ENCODE measurements around the gene RASA3.

The RASA3 gene

DNA sequence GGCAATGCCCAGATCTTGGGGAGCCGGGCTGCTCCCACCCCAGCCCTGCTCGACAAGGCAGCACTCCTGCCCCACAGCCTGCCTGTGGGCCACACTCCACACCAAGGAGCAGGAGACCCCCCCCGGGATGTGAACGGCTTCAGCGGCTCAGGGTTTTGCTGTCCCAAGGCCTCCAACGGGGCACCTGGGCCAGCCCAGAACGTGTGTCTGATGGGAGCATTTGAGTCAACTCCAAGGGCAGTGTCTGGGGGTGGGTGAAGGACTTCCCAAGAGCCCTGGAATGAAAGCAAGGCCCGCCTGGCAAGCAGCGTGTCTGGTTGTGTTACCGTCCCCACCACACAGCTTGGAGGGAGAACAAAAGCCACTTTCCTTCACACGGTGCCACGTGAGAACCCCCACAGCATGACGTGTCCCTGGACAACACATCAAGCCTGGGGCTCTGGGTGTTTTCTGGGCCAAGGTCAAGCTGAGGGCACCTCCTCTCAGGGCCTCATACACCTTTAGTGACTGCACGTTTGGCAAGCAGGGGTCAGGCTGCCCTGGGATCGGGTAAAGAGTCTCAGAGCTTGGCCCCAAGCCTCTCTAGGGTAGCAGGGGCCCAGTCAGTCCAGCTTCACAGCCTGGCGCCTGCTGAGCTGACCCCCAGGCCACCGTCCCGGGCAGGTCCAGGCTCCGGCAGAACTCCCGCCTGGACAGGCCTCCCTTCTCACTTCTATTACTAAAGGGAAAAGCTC is 164.5 kb downstream of the RASA3 start:
- DNase-seq (ENCODE audit: low spot score) = no peak

DNA sequence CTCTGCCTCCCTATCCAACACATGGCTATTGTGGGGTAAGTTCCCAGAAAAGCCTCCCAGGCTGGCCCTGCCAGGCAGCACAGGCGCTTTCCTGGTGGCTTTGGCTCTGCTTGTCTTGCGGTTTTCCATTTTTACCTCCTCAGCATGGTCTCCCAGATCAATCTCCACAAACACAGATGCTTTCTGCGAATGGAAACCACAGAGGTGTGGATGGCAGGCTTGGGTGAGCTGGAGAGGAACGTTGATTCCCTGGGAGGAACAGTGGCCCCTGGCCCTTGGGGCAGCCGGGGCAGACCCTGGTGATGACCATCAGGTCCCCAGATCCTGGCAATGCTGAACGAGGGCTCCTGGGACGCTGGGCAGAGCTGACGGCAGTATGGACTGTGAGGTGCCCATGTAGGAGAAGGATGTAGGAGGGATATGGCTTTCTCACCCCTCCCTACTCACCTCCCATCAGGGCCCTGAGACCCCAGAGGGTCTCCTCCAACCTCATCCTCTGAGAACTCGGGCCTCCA is 165.2 kb downstream of the RASA3 start:
- no peak for DNase-seq (ENCODE audit: low spot score)

DNA sequence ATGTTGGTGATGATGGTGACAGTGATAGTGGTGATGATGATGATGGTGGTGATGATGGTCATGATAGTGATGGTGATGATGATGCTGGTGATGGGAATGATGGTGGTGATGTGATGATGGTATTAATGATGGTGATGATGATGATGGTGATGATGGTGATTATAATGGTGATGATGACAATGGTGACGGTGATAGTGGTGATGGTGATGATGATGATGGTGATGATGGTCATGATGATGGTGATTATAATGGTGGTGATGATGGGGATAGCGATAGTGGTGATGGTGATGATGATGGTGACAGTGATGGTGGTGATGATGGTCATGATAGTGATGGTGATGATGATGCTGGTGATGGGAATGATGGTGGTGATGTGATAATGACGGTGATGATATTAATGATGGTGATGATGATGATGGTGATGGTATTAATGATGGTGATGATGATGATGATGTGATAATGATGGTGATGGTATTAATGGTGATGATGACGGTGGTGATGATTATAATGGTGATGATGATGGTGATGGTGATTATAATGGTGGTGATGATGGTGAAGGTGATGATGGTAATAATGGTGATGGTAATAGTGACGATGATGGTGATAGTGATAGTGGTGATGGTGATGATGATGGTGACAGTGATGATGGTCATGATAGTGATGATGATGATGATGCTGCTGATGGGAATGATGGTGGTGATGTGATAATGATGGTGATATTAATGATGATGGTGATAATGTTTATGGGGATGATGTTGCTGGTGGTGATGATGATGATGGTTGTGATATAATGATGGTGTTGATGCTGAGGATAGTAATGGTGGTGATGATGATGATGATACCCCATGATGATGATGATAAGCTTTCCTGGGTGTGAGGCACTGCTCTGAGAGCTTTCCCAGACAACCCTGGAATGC is 166.2 kb downstream of the RASA3 start:
- DNase-seq (ENCODE audit: low spot score) = no peak

- no peak for DNase-seq (ENCODE audit: low spot score)
These were observed 167.0 kb downstream of the RASA3 start for GRCh38 chr13:113965383-113965874.

DNA sequence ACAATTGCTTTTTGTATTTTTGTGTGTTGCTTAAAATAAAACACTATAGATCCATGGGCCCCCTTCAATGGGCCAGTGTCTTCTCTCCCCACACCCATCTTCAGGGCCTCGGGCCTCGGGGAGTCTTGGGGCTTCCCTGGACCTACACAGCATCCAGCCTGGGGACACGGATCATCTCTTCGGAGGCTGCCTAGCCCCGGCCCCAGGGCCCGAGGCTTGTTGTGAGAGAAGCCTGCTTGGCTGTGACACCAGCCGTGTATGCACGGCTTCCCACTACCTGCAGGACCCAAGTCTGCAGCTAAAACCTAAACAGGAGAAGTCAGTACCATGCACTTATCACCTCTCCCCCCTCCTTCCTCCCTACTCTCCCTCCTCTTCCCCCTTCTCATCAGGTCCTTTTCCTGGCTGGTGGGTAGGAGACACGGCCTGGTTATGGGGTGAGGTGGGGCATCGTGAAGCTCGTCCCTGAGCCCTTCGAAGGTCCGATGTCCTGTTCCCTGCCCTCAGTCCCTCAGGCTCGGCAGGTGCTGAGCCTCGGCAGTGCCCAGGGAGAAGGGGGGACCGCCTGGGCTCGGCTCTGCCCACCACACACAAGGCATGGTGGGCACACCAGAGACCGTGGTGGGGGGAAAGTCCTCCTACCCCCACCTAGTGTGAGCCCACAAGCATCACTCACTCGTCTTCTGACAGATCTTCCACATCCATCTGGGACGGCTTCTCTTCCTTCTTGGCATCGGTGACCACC is 168.0 kb downstream of the RASA3 start:
- DNase-seq (ENCODE audit: low spot score) = no peak

DNA sequence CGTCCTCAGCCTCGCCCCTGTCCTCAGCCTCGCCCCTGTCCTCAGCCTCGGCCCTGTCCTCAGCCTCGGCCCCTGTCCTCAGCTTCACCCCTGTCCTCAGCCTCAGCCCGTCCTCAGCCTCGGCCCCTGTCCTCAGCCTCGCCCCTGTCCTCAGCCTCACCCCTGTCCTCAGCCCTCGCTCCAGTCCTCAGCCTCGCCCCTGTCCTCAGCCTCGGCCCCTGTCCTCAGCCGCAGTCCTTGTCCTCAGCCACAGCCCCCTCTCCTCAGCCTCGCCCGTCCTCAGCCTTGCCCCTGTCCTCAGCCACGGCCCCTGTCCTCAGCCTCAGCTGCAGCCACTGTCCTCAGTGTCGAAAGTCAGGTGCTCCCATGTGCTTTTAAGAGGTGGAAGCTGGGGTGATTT is 169.0 kb downstream of the RASA3 start:
- DNase-seq (ENCODE audit: low spot score) = no peak

DNA sequence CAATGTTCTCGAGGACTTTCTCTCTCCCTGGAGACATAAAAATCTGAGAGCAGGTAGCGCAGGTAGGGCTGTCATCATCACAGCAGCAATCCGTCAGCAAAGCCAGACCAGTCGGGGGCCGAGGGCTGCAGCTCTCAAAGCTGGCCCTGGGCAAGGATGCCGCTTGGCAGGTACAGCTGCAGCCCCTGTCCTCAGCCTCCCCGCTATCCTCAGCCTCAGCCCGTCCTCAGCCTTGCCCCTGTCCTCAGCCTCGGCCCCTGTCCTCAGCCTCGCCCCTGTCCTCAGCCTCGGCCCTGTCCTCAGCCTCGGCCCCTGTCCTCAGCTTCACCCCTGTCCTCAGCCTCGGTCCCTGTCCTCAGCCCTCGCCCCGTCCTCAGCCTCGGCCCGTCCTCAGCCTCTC is 169.4 kb downstream of the RASA3 start:
- no peak for DNase-seq (ENCODE audit: low spot score)

DNA sequence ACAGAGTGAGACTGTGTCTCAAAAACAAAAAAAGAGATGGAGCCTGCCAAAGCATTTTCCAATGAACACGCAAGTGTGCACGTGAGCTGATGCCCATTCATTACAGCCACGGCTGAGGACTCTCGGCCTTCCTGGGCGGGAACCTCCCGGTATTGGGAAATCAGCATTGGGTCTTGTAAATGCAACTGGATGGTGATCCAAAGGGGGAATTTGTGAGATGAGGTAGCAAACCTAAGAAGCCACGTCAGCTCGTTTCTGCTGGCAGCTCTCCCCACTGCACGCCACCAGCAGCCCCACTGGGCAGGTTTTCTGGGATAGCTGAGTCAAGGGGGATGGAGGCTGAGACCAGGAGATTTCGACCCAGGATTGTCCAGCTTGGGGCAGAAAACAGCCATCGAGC is 170.0 kb downstream of the RASA3 start:
- no peak for DNase-seq (ENCODE audit: low spot score)

GRCh38 chr13:113960276-113960948 is 172.0 kb downstream of the RASA3 start:
- DNase-seq (ENCODE audit: low spot score) = no peak

- DNase-seq (ENCODE audit: low spot score) = no peak
These were observed 173.2 kb downstream of the RASA3 start for GRCh38 chr13:113959198-113959597.

DNA sequence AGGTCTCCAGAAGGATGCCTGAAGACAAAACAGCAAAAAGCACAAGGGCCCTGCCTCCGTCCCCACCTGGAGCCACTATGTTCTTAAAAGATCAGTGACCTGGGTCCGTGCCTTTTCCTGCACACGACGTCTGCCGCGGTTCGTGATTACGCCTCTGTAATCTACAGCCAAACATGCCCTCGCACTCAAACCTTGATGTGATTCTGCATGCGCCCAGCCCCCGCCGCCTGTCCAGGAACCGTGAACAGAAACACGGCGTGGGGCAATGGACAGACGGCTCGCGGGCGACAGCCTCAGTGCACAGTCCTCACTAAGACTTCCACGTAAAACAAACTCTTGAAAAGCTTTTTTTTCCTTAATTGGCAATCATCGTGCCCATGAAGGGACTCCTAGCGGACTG is 174.1 kb downstream of the RASA3 start:
- DNase-seq (ENCODE audit: low spot score) = no peak

DNA sequence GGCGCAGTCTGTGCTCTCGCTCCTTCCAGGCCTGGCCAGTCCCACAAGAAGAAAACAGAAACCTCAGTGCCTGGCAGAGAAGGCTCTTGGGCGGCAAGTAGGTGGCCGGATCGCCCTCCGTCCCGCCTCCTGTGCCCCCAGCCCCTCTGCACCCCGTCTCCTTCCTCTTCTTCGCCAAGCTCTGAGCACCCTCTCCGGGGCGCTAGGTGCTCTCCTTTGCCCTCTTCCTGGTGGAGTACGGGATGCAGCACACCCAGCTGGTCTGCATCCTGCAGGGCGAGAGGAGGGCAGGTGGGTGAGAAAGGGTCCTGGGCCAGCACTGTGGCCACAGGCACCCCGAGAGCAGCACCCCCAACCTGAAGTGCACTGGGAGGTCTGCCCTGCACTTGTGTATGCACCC is 175.9 kb downstream of the RASA3 start:
- no peak for DNase-seq (ENCODE audit: low spot score)

DNA sequence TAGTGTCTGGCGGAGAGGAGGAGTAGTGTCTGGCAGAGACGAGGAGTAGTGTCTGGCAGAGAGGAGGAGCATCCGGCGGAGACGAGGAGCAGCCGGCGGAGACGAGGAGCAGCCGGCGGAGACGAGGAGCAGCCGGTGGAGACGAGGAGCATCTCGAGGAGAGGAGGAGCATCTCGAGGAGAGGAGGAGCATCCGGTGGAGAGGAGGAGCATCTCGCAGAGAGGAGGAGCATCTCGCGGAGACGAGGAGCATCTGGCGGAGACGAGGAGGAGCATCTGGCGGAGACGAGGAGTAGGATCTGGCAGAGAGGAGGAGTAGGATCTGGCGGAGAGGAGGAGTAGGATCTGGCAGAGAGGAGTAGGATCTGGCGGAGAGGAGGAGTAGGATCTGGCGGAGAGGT is 176.7 kb downstream of the RASA3 start:
- no peak for DNase-seq (ENCODE audit: low spot score)

DNA sequence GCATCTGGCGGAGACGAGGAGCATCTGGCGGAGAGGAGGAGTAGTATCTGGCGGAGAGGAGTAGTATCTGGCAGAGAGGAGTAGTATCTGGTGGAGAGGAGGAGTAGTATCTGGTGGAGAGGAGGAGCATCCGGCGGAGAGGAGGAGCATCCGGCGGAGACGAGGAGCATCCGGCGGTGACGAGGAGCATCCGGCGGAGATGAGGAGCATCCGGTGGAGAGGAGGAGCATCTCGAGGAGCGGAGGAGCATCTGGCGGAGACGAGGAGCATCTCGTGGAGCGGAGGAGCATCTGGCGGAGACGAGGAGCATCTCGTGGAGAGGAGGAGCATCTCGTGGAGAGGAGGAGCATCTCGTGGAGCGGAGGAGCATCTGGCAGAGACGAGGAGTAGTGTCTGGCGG is 177.2 kb downstream of the RASA3 start:
- no peak for DNase-seq (ENCODE audit: low spot score)

DNA sequence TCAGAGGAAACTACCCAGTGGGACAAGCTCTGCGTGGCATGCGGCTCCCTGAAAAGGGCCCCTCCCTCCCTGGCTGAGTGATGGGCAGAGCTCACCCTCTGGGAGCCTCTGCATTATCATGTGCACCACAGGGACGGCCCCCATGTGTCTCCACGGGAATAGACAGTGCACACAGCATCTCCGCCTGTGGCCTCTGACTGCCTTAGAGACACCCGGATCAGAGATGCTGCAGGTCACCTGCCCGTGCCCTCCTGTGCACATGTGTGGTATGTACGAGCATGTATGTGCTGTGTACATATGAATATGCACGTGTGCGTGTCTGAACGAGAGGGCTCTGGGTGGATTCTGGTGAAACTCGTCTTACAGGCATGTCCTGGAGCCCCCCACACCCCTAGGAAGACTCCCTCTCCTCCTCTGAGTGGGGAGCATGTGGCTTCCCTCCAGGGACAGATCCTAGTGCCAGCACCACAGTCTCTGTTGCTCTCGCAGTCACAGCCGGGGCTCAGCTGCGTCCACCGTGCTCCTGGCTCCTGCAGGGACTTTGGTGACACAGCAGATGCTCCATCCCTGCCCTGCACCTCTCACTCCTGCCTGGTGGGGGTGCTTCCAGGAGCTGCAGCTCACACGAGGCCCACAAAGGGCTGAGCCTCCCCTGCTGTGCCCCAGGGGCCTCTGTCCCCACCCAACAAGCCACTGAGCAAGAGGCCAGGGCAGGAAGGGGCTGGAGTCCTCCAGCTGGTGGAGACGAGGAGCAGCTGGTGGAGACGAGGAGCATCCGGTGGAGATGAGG is 178.2 kb downstream of the RASA3 start:
- no peak for DNase-seq (ENCODE audit: low spot score)

- no peak for DNase-seq (ENCODE audit: low spot score)
These were observed 178.9 kb downstream of the RASA3 start for GRCh38 chr13:113953561-113953960.

- DNase-seq (ENCODE audit: low spot score) = no peak
These were observed 179.4 kb downstream of the RASA3 start for GRCh38 chr13:113952983-113953520.

DNA sequence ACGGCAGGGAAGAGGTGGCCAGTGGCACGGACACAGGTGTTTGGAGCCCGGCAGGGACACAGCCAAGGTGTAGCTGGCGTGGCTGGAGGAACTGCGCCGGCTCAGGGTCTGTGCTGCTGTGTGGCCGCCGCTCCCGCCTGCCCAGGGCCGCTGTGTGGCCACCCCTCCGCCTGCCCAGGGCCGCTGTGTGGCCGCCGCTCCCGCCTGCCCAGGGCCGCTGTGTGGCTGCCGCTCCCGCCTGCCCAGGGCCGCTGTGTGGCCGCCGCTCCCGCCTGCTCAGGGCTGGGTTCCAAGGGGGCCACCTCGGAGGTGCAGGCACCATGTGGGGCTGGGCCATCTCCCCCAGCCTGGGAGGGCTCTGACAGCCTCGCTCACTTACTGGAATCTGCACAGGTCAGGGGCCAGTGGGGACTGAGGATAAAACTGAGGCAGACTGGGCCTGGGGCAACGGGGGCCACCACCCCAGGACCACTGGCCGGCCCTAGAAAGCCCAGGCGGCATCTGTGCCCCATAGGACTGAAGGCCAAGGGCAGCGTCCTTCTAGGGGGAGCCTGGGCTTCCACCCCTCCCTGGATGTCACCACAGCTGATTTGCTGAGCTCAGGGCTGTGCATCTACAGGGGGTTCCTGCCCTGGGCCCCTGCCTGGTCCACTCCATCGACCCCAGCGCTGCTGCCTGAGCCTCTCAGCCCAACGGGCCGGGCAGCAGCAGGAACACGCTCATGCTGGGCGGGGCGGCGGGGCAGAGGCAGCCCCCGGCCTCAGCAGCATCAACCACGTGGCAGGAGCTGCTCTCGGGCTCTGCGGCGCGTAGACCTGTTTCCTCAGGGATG is 180.1 kb downstream of the RASA3 start:
- no peak for DNase-seq (ENCODE audit: low spot score)

- peak; percentile 85 for DNase-seq (ENCODE audit: low spot score)
These were observed 181.0 kb downstream of the RASA3 start for GRCh38 chr13:113951246-113951999.
